Heart right ventricle (tissue), 16 donors: ENCODE measurements around the gene TAAR2. TPM values are rescaled to one million over a fixed set of nuclear protein-coding genes. Genes with fewer than 3 reads are reported as not detected.

Source experiments
- ATAC-seq, 8 donors: fragments of 200-7000 bp; cut with Tn5 transposase; one replicate each; pipeline ENCODE4 v1.9.1; 2020; ENCODE audit warnings: mild to moderate bottlenecking in 8 of 8, moderate library complexity in 8 of 8, moderate number of reproducible peaks in 1 of 8
- DNase-seq, 2 donors: peaks; one replicate each; pipeline ENCODE4 v3.0.0-alpha.2; 2020
- H3K27ac ChIP-seq, 10 donors: fragments of 200-600 bp; sonication (generic) in 2 of 10; one replicate each; pipeline versions ENCODE4 v1.5.0 to v1.8.0; 2020 to 2022; ENCODE audit warnings: mild to moderate bottlenecking in 3 of 10
- H3K27me3 ChIP-seq, 7 donors: fragments of 200-600 bp; one replicate each; pipeline ENCODE4 v1.8.0; 2021 to 2022; ENCODE audit warnings: mild to moderate bottlenecking in 2 of 7
- H3K36me3 ChIP-seq, 9 donors: fragments of 200-600 bp; sonication (generic) in 1 of 9; one replicate each; pipeline versions ENCODE4 v1.5.0 to v1.8.0; 2020 to 2022; ENCODE audit warnings: mild to moderate bottlenecking in 2 of 9
- H3K4me1 ChIP-seq, 9 donors: fragments of 200-600 bp; sonication (generic) in 1 of 9; one replicate each; pipeline versions ENCODE4 v1.5.0 to v1.8.0; 2020 to 2022; ENCODE audit warnings: mild to moderate bottlenecking in 4 of 9
- H3K4me3 ChIP-seq, 10 donors: fragments of 200-600 bp; sonication (generic) in 2 of 10; one replicate each; pipeline versions ENCODE4 v1.5.0 to v1.8.0; 2020 to 2022; ENCODE audit warnings: mild to moderate bottlenecking in 7 of 10, moderate library complexity in 2 of 10
- H3K9me3 ChIP-seq, 11 donors: fragments of 200-600 bp in 10 of 11; sonication (generic) in 2 of 11; one replicate each; pipeline versions ENCODE4 v1.5.0 to v1.8.0; 2013 to 2022; ENCODE audit warnings: mild to moderate bottlenecking in 2 of 11, control low read depth in 1 of 11, moderate library complexity in 1 of 11
- CTCF ChIP-seq, 9 donors: fragments of 200-600 bp; sonication (generic) in 2 of 9; IDR thresholded peaks; one replicate each; pipeline versions ENCODE4 v1.5.0 to v1.8.0; 2021 to 2022; ENCODE audit warnings: antibody characterized with exemption in 9 of 9, mild to moderate bottlenecking in 5 of 9, moderate library complexity in 1 of 9
- WGBS, 2 donors: extraction: QIAGEN DNeasy Blood & Tissue Kit; methylation state at CpG; one replicate each; pipeline ENCODE4 v1.1.7; 2013; ENCODE audit warnings: inconsistent platforms in 1 of 2; 5-methylcytosine and 5-hydroxymethylcytosine counted together
- intact Hi-C, 10 donors: fragments of 100-400 bp; cut with DNase I; formaldehyde crosslinking; loops; one replicate each; pipeline versions ENCODE4 v1.11.1 to v1.14.2; 2022
- long read RNA-seq, 3 donors: library from polyadenylated mRNA; unstranded; transcript quantifications; one replicate each; pipeline ENCODE4 v2.0.0, GENCODE V29; 2020 to 2021
- polyA plus RNA-seq, 2 donors: library from polyadenylated mRNA; stranded (reverse); fragments of 200-250 nt; gene quantifications; one replicate each; pipeline ENCODE4 v1.2.3, GENCODE V29; 2013
- total RNA-seq, 10 donors: library from RNA; stranded (reverse); fragmentation: NEBNext Ultra II Directional in 3 of 10; extraction: Animal tissue kit (Norgen Biotek cat#: 25700) in 3 of 10; gene quantifications; one replicate each; pipeline versions ENCODE4 v1.2.1 to v1.2.4, GENCODE V29; 2021 to 2023
- donor health status: Arrhythmogenic right ventricular cardiomyopathy.
- donor health status: ischemic (EF 13 %, LVEDD 7.1; RV severe dilation, severe dysfunction).
- donor health status: healthy with polysubstance abuse.
- donor health status: DM: no; HTN: yes; CAD: no.
- donor health status: DM: no; HTN: no; CAD: no.
- donor health status: ischemic (EF 25% LVEDD 6.9; RV normal size, moderate dysfunction).
- donor health status: ischemic (EF 25% LVEDD 5.7; RV mildly dilated, moderate dysfunction).
- donor health status: healthy.
- donor health status: DM: yes; HTN: yes; CAD: no.
- donor health status: Ischemic cardiomyopathy.
- donor health status: ischemic (EF 35%, LVEDD 5.7; RV mildly dilated, moderate dysfunction).
- donor health status: nonischemic (EF 11% LVEDD 7.7; RV severe dilation, severe dysfunction).
- donor health status: DM: yes; HTN: yes; CAD: no.
- donor health status: PGD.
- donor health status: ischemic (EF 29% LVEDD 5.4; RV normal size, mild dysfunction).
- donor health status: nonischemic (EF 23%, LVEDD 6.1; RV moderate dilation, normal function).

Gene TAAR2
- total RNA-seq = not detected
- polyA plus RNA-seq = not detected
- long read RNA-seq, donor 1 = 0 reads
- long read RNA-seq, donor 2 = 0 reads
- long read RNA-seq, donor 3 = 0 reads

- WGBS, 2 donors = 95% methylated on average over 6 of the region's 6 CpGs
- intact Hi-C loops = no loop called here
- TF ChIP-seq CTCF (IDR thresholded peaks at IDR 0.05) = no peak
These were observed at the start of gene TAAR2 for GRCh38 chr6:132624175-132624574. TAAR2 (minus strand) TSS chr6:132624275; CDS start chr6:132624275, 0 bp downstream.

GRCh38 chr6:132673376-132674094 is 49.5 kb upstream of the TAAR2 start:
- DNase-seq = no peak
- no peak overlapping the region for H3K27ac ChIP-seq

More at GRCh38 chr6:132624175-132624574, at the start of gene TAAR2:
- H3K4me1 ChIP-seq = no peaks in the 10 kb centered on the region
- ATAC-seq = no peak
- H3K36me3 ChIP-seq = no peaks in the 10 kb centered on the region
- no peak within 1 kb of the TSS for H3K27ac ChIP-seq
- peaks cover 0 to 19% (median 0%) of the 10 kb centered on the region in 11 donors for H3K9me3 ChIP-seq
- H3K4me3 ChIP-seq = no peak within 1 kb of the TSS
- no peak for DNase-seq
- peaks cover 0 to 22% (median 0%) of the 10 kb centered on the region in 7 donors for H3K27me3 ChIP-seq

GRCh38 chr6:132671295-132671694 is 47.2 kb upstream of the TAAR2 start:
- no peak overlapping the region for H3K4me3 ChIP-seq
- WGBS, 2 donors = 88 to 90% methylated on average over 1 of the region's 1 CpG
- TF ChIP-seq CTCF (IDR thresholded peaks at IDR 0.05) = no peak
- H3K9me3 ChIP-seq = no peaks in the 10 kb centered on the region
- H3K27ac ChIP-seq = no peak overlapping the region
- H3K36me3 ChIP-seq = no peaks in the 10 kb centered on the region
- H3K4me1 ChIP-seq = peaks cover 0 to 21% (median 0%) of the 10 kb centered on the region in 9 donors
- intact Hi-C loops = loop anchor here in 5 of 10 donors (10.0 kb wide), 2 partner anchors 94 to 124 kb away; partner anchors contain the start of gene SLC18B1 (in 3 of the 5)
- H3K27me3 ChIP-seq = peaks cover 0 to 6% (median 0%) of the 10 kb centered on the region in 7 donors
- no peak for ATAC-seq
- no peak for DNase-seq

More at GRCh38 chr6:132673376-132674094, 49.5 kb upstream of the TAAR2 start:
- intact Hi-C loops = loop anchor here in 5 of 10 donors (10.0 kb wide), 2 partner anchors 91 to 121 kb away; partner anchors contain the start of gene SLC18B1 (in 3 of the 5)
- H3K36me3 ChIP-seq = no peaks in the 10 kb centered on the region
- WGBS, 2 donors = 77 to 83% methylated on average over 10 of the region's 10 CpGs
- TF ChIP-seq CTCF (IDR thresholded peaks at IDR 0.05) = no peak
- H3K9me3 ChIP-seq = no peaks in the 10 kb centered on the region
- peaks cover 0 to 23% (median 0%) of the 10 kb centered on the region in 9 donors for H3K4me1 ChIP-seq
- peaks cover 0 to 14% (median 0%) of the 10 kb centered on the region in 7 donors for H3K27me3 ChIP-seq
- no peak for ATAC-seq
- H3K4me3 ChIP-seq = no peak overlapping the region

- Histone ChIP-seq H3K27me3 (peaks cover 0 to 6% (median 0%) of the 10 kb centered on the region in 7 donors), H3K4me1 (peaks cover 0 to 12% (median 0%) of the 10 kb centered on the region in 9 donors), H3K36me3 (no peaks in the 10 kb centered on the region), H3K27ac (peak overlapping the region in 1 of 10 donors; percentile 49), H3K9me3 (no peaks in the 10 kb centered on the region), H3K4me3 (no peak overlapping the region)
- intact Hi-C loops = loop anchor here in 8 of 10 donors (2.0 to 10.0 kb wide), 5 partner anchors 95 to 135 kb away; partner anchors contain the start of gene SLC18B1 (in 4 of the 8)
- 13 to 15% methylated on average over 4 of the region's 4 CpGs for WGBS, 2 donors
- TF ChIP-seq CTCF (IDR thresholded peaks at IDR 0.05) = peak; percentile 16 to 68 (median 58)
- DNase-seq = no peak
- ATAC-seq = peak in 7 of 8 donors; percentile 33 to 75 (median 64)
These were observed 45.7 kb upstream of the TAAR2 start for GRCh38 chr6:132669690-132670291.
